ENCODE results near the gene PMM2.
"Not testable (repeated sequence)": the region's sequence is repeated elsewhere in the genome, so short reads cannot be mapped to it uniquely, and the experiment has no call there.

Gene PMM2

DNA sequence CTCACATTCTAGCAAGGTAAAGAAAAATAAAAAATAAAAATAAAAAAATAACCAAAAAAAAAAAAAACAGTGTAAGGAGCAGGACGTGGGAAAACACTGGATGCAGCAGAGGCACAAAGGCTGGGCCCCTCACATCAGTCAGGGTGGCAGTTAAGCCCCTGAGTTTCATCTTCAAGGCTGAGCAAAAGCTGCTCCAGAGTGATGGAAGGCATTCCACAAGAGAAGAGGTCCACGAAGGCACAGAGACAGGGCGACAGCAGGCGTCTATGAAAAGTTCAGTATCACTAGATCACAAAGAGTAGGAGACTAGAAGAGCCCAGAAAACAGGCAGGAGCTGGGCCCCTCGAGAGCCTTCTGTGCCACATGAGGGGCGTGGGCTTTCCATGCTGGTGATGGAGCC, 12.2 kb upstream of the PMM2 start:
- DNase-seq, result no peak

DNA sequence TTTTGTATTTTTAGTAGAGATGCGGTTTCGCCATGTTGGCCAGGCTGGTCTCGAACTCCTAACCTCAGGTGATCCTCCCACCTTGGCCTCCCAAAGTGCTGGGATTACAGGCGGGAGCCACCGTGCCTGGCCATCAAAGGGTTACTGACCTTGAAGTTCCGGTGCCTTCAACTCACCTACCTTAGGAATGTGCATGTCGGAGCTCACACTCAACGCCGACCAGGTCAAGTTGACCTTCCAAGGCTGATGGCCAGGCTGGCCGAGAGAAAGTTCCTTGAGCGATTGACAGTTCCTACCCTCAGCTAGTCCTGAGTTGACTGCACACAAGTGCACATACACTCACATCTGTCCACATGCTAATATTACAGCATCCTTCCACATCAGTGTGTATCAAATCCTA, 11.3 kb upstream of the PMM2 start:
- not testable (repeated sequence) for DNase-seq

GRCh38 chr16:8788578-8789172, 9.0 kb upstream of the PMM2 start:
- DNase-seq, result no peak

DNA sequence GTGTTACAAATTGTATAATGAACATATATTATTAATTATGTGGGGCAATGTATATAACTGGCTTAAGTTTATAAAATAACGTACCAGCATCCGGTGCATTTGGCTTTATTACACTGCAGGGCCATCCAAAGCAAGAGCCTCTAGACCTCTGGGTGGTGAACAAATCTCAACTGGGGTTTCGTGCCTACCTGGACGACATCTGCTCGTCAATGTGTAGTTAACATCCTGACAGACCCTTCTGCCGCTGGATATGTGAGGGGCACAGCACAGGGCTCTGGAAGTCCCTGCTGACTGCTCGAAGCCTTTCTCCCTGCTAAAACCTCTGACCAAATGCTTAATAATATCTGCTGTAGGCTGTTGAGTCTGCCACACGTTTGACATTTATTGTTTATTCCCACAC, 2.5 kb upstream of the PMM2 start:
- DNase-seq, result no peak

DNA sequence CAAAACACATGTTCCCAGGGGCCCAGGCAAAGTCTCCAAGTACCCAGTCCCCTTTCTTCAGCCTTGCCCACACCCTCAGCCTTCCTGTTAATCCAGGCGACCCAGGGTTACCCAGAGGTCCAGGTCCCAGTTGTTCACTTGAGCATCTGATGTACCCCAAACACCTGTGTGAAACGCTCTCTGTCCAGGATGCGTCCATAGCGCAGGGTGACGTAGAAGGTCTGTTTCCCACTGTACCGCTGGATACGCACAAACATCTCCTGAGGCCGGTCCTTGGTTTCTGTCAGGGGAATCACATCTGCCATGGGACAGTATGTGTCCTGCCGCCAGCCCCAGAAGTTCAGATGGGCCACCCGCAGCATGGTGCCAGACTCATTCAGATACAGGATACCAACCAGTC, 1.8 kb upstream of the PMM2 start:
- DNase-seq, result no peak

DNA sequence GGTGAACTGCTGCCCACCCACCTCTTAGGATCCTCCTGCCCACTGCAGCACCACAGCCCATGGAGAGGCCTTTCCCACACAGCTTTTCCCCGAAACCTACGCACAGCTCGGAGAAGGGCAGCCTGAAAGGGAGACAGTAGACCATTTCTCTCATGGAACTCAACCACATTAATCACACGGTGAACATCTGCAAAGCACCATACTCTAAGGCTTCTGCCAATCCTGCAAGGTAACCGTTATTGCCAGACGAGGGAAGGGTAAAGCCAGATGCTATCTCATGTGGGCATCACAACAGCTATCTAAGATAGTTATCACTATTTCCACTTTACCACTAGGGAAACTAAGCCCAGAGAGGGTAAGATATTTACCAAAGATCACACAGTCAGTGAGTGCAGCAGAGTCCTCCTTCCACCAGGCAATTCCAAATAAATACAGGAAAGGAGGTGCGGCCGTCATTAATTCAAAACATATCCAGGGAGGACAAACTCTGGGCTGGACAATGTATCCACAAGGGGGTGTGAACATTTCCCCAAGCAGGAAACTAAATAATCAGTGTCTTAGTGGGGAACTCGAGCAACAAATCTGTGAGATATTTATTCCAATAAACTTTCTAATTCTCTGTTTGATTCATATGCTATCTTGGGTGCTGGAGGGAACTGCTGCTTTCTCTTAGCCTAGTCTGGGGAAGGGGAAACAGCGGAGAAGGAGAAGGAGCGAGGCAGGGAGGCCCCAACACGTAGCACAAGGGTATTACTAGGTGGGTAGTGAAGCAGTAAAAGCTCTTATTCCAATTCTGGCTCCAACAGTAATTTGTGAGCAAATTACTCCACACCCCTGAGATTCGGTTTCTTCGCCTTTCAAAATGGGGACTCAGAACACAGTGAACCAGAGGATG, 923 bp upstream of the PMM2 start:
- no peak for DNase-seq

DNA sequence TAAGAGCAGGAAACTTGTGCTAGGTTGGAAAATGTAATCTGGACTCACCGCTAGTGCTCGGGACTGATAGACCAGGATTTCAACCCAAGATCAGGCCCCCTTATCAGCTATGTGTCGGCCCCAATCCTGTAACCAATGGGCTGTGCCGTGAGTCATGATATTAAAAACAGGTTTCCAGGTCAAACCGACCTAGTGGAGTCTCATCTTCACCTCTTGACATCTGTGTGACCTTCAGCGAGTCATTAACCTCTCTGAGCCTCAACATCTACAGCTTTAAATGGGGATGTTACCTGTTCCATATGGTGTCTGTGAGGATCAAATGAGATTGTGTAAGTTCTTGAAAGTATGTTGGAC, 512 bp downstream of the PMM2 start:
- no peak for DNase-seq

GRCh38 chr16:8798535-8799157, 1.0 kb downstream of the PMM2 start:
- DNase-seq, result no peak

GRCh38 chr16:8801701-8802100, 4.1 kb downstream of the PMM2 start:
- no peak for DNase-seq

- DNase-seq, result not testable (repeated sequence)
Observed at GRCh38 chr16:8803733-8804132, 6.1 kb downstream of the PMM2 start.

GRCh38 chr16:8804313-8804712, 6.7 kb downstream of the PMM2 start:
- DNase-seq, result no peak

- DNase-seq, result no peak
Observed at GRCh38 chr16:8806272-8806983, 8.8 kb downstream of the PMM2 start.

- DNase-seq, result no peak
Observed at GRCh38 chr16:8807189-8807588, 9.6 kb downstream of the PMM2 start.

DNA sequence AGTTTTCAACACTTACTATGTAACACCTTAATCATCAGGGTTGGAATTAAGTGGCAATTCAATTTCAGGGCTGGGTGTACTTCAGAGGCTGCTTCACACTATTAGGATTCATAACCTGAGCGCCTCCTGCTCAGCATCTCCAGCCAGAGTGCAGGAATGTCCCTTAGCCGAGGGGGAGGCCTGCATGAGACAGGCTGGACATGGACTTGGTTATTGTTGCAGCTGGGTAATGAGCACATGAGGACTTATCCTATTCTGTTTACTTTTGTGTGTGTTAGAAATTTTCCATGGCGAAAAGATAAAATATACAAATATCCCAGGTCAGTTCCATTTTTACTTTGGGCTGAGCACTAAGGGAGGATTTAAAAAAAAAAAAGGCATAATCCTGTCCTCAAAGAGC, 10.4 kb downstream of the PMM2 start:
- DNase-seq, result no peak

- DNase-seq, result no peak
Observed at GRCh38 chr16:8808613-8809353, 11.1 kb downstream of the PMM2 start.

DNA sequence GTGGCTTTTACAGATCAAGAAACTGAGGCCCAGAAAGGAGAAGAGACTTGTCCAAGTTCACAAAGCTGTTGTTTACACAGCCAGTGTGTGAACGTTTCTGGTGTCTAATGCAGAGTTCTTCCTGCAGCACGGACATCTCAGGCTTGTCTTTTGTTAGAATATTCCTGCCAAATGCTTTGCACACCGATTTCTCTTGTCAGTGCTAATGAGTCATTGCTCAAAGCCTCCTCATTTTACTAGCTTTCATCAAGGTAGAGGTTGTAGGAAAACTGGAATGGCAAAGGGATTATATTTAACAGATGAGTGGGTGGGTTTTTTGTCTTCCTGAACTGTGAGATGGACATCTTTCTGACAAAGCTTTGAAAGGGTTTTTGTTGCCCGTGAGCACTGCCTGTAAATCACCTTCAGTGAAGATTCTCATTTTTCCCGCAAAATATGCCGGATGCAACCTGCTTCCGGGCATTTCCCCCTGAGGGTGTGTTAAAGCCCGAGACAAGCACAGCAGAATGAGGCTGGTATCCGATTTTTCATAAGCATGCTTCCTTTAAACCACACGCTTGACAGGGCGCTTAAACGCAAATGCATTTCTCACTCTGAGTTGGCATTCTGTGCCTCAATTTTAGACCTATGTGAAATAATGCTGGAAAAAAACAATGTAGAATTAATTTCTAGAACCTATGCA, 14.7 kb downstream of the PMM2 start:
- no peak for DNase-seq

GRCh38 chr16:8814095-8814806, 16.6 kb downstream of the PMM2 start:
- DNase-seq, result no peak

DNA sequence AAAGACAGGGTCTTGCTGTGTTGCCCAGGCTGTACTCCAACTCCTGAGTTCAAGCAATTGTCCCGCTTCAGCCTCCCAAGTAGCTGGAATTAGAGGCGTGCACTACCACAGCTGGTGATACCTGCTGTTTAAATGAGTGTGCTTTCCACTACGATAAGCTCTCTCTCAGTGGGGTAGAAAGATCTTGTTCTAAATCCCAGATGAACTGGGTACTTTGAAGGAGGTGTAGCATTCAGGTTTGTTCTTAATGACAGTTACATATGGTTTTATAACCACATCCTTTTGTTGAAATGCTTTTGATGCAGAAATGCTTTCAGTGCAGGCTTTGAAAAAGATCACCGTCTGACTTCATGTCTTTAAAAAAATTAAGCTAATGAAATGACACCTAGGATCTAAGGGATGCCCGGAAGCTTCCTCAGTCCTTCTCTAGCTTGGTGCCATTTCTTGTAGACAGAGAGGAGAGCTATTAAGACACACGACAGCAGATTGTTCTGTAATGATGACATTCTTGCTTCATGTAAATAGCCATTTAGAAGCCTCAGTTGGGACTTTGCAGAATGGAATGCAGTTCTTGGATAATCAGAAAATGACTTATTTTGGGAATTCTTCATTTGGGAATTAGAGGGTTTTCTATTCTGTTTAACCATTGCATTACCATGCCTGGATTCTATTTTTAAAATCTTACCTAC, 19.5 kb downstream of the PMM2 start:
- no peak for DNase-seq

DNA sequence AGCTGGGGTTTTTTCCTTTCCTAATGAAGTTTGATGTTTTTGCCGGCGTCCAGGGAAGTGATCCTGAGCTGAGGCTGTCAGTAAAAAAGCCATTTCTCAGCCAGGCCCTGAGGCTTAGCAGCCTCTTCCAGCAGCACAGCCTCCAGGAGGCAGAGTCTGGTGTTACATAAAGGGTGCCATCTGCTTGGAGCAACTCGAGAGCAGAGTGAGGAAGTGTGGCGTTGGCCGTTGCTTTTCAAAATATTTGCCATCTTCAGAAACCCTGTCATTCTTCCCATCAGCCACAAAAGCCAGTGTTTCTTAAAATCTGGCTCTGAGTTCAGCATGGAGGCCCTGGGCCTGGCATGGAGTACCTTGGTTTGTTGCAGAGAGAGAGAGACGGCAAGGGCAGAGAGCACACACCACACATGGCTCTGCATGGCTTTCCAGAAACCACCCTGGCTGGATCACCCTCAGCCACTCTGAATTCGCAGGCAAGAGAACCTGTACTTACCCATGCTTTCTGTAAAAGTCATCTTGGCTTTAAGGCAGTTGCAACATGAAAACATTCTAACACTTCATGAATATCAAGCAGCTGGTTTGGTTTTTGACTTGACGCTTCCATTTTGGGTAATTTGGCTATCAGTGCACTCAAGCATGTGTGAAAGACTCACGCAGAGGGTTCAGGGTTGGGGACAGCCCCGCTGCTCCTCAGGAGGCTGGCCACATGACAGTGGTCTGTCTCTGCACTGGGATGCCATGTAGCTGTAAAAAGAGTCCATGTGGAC, 21.0 kb downstream of the PMM2 start:
- DNase-seq, result no peak

DNA sequence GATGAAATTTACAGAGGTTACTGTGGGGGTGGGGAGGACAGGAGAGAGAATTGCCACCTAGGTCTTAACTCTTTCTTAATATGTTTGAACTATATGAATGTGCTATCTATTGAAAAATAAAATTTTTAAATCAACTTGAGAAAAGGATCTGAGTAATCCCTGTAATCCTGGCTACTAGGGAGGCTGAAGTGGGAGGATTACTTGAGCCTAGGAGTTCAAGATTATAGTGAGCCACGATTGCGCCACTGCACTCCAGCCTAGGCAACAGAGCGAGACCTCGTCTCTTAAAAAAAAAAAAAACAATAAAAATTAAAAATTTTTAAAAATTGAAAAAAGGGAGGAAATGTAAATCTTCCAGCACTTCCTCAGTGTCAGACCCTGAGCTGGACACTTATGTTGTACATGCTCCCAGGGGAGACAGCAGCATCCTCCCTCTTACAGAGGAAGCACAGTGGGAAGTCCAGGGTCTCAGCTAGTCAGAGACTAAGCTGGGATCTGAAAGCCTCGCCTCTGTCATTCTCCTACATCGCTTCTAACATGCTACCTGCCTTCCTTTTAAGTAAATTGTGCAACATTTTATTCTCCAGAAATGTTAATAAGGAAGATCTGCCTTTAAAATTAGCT, 21.9 kb downstream of the PMM2 start:
- no peak for DNase-seq
